Measurements from ENCODE around the gene HLA-A.

- TF ChIP-seq, protein P1, sequence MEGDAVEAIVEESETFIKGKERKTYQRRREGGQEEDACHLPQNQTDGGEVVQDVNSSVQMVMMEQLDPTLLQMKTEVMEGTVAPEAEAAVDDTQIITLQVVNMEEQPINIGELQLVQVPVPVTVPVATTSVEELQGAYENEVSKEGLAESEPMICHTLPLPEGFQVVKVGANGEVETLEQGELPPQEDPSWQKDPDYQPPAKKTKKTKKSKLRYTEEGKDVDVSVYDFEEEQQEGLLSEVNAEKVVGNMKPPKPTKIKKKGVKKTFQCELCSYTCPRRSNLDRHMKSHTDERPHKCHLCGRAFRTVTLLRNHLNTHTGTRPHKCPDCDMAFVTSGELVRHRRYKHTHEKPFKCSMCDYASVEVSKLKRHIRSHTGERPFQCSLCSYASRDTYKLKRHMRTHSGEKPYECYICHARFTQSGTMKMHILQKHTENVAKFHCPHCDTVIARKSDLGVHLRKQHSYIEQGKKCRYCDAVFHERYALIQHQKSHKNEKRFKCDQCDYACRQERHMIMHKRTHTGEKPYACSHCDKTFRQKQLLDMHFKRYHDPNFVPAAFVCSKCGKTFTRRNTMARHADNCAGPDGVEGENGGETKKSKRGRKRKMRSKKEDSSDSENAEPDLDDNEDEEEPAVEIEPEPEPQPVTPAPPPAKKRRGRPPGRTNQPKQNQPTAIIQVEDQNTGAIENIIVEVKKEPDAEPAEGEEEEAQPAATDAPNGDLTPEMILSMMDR (IDR thresholded peaks at IDR 0.05 in 8 of 11, conservative IDR thresholded peaks at IDR 0.05 in 3 of 11) = no peak
- TF ChIP-seq POLR2AphosphoS5 (IDR thresholded peaks at IDR 0.05) = no peak
Measured at GRCh38 chr6:29938746-29939508, 3.4 kb upstream of the HLA-A start.
